ENCODE measurements around the gene CNTNAP4.

Gene CNTNAP4

GRCh38 chr16:76456016-76456415, 178.8 kb downstream of the CNTNAP4 start:
- Histone ChIP-seq H3K4me1 (no peaks in the 10 kb centered on the region), H3K4me3 (no peak overlapping the region), H3K27ac (no peak overlapping the region), H3K36me3 (no peaks in the 10 kb centered on the region), H3K27me3 (no peaks in the 10 kb centered on the region), H3K9me3 (no peaks in the 10 kb centered on the region)
- no peak for TF ChIP-seq CTCF (IDR thresholded peaks at IDR 0.05)
- DNase-seq = no peak
- intact Hi-C loops (cut with DNase I; ENCODE audit: low total_unique reads) = no loop called here

GRCh38 chr16:76459111-76459510, 181.9 kb downstream of the CNTNAP4 start:
- no peak for DNase-seq
- no peaks in the 10 kb centered on the region for H3K27me3 ChIP-seq
- TF ChIP-seq CTCF (IDR thresholded peaks at IDR 0.05) = no peak
- intact Hi-C loops (cut with DNase I; ENCODE audit: low total_unique reads) = no loop called here
- H3K4me1 ChIP-seq = no peaks in the 10 kb centered on the region
- no peaks in the 10 kb centered on the region for H3K9me3 ChIP-seq
- H3K27ac ChIP-seq = no peak overlapping the region
- no peaks in the 10 kb centered on the region for H3K36me3 ChIP-seq
- H3K4me3 ChIP-seq = no peak overlapping the region

GRCh38 chr16:76461836-76462235, 184.6 kb downstream of the CNTNAP4 start:
- H3K4me3 ChIP-seq = no peak overlapping the region
- no peaks in the 10 kb centered on the region for H3K9me3 ChIP-seq
- no peak for TF ChIP-seq CTCF (IDR thresholded peaks at IDR 0.05)
- intact Hi-C loops (cut with DNase I; ENCODE audit: low total_unique reads) = no loop called here
- no peak overlapping the region for H3K27ac ChIP-seq
- no peaks in the 10 kb centered on the region for H3K4me1 ChIP-seq
- H3K36me3 ChIP-seq = no peaks in the 10 kb centered on the region
- no peak for DNase-seq
- H3K27me3 ChIP-seq = no peaks in the 10 kb centered on the region

GRCh38 chr16:76464955-76465620, 187.9 kb downstream of the CNTNAP4 start:
- no peak overlapping the region for H3K4me3 ChIP-seq
- H3K36me3 ChIP-seq = no peaks in the 10 kb centered on the region
- no peak for DNase-seq
- no peaks in the 10 kb centered on the region for H3K4me1 ChIP-seq
- no peak overlapping the region for H3K27ac ChIP-seq
- no peak for TF ChIP-seq CTCF (IDR thresholded peaks at IDR 0.05)
- intact Hi-C loops (cut with DNase I; ENCODE audit: low total_unique reads) = no loop called here
- H3K27me3 ChIP-seq = no peaks in the 10 kb centered on the region
- H3K9me3 ChIP-seq = no peaks in the 10 kb centered on the region

- Histone ChIP-seq H3K27me3 (no peaks in the 10 kb centered on the region), H3K4me1 (no peaks in the 10 kb centered on the region), H3K27ac (no peak overlapping the region), H3K9me3 (no peaks in the 10 kb centered on the region), H3K4me3 (no peak overlapping the region), H3K36me3 (no peaks in the 10 kb centered on the region)
- DNase-seq = no peak
- TF ChIP-seq CTCF (IDR thresholded peaks at IDR 0.05) = no peak
- intact Hi-C loops (cut with DNase I; ENCODE audit: low total_unique reads) = no loop called here
Measured at GRCh38 chr16:76466871-76467270, 189.7 kb downstream of the CNTNAP4 start.

- TF ChIP-seq CTCF (IDR thresholded peaks at IDR 0.05) = no peak
- intact Hi-C loops (cut with DNase I; ENCODE audit: low total_unique reads) = no loop called here
- Histone ChIP-seq H3K27ac (no peak overlapping the region), H3K4me1 (no peaks in the 10 kb centered on the region), H3K9me3 (no peaks in the 10 kb centered on the region), H3K4me3 (no peak overlapping the region), H3K36me3 (no peaks in the 10 kb centered on the region), H3K27me3 (no peaks in the 10 kb centered on the region)
- DNase-seq = no peak
Measured at GRCh38 chr16:76474048-76474447, 196.8 kb downstream of the CNTNAP4 start.

All from tibial artery (tissue), 4 donors.